PC-9 (cell line): ENCODE measurements around the gene PLAAT3. TPM values are rescaled to one million over a fixed set of nuclear protein-coding genes. Genes with fewer than 3 reads are reported as not detected.
A peak's percentile ranks its signal among the peaks of the same experiment; 100 is the strongest.

Experiments
- BruUV-seq: library from RNA; stranded (reverse); fragments of 400-500 nt; replicated peaks from 2 replicates; lab custom pipeline; 2021; lab: Mats Ljungman, UMichigan
- CTCF ChIA-PET: fragments of 300-600 bp; sonication (Branson Sonifier 250); formaldehyde crosslinking; loops from one replicate; lab custom pipeline; 2022; ENCODE audit warnings: antibody characterized with exemption; lab: Charles Lee
- POLR2A ChIA-PET: fragments of 300-600 bp; sonication (Branson Sonifier 250); formaldehyde crosslinking; loops from one replicate; lab custom pipeline; 2022; ENCODE audit warnings: antibody characterized with exemption; ENCODE audit not compliant: unreplicated experiment; lab: Charles Lee
- DNase-seq, 2 experiments: peaks; one replicate each; pipeline versions ENCODE4 v3.0.0 to v3.0.0-alpha.2; 2015 to 2022; ENCODE audit warnings: mixed read lengths in 1 of 2
- H2AFZ ChIP-seq: fragments of 200-600 bp; sonication (generic); 2 replicates; pipeline ENCODE4 v1.8.1; 2017; ENCODE audit warnings: antibody characterized with exemption
- H3F3A ChIP-seq: fragments of 200-600 bp; sonication (generic); 2 replicates; pipeline ENCODE4 v1.8.1; 2017; ENCODE audit warnings: antibody characterized with exemption, mild to moderate bottlenecking, low read depth; ENCODE audit not compliant: insufficient read depth
- H3K27ac ChIP-seq: fragments of 200-600 bp; sonication (generic); 2 replicates; pipeline ENCODE4 v1.6.1; 2016; ENCODE audit warnings: mixed run types
- H3K27me3 ChIP-seq: fragments of 200-600 bp; sonication (generic); 2 replicates; pipeline ENCODE4 v1.6.1; 2016; ENCODE audit warnings: low read depth, mixed run types; ENCODE audit not compliant: insufficient read depth
- H3K36me3 ChIP-seq: fragments of 200-600 bp; sonication (generic); 2 replicates; pipeline ENCODE4 v1.6.1; 2016; ENCODE audit warnings: low read depth, mixed run types
- H3K4me1 ChIP-seq: fragments of 200-600 bp; sonication (generic); replicated peaks from 2 replicates; pipeline ENCODE4 v1.6.1; 2016; ENCODE audit warnings: mixed run types; ENCODE audit not compliant: insufficient read depth
- H3K4me2 ChIP-seq: fragments of 200-600 bp; sonication (generic); 2 replicates; pipeline ENCODE4 v1.6.1; 2017; ENCODE audit warnings: mixed run types
- H3K4me3 ChIP-seq: fragments of 200-600 bp; sonication (generic); 2 replicates; pipeline ENCODE4 v1.6.1; 2016; ENCODE audit warnings: mixed run types
- H3K79me2 ChIP-seq: fragments of 200-600 bp; sonication (generic); 2 replicates; pipeline ENCODE4 v1.6.1; 2017; ENCODE audit warnings: low read depth, mixed run types
- H3K9me2 ChIP-seq: fragments of 200-600 bp; sonication (generic); 2 replicates; pipeline ENCODE4 v1.8.1; 2017; ENCODE audit warnings: mild to moderate bottlenecking; ENCODE audit not compliant: insufficient read depth
- H3K9me3 ChIP-seq: fragments of 200-600 bp; sonication (generic); 2 replicates; pipeline ENCODE4 v1.8.1; 2016; ENCODE audit warnings: low read depth; ENCODE audit not compliant: insufficient read depth
- H4K20me1 ChIP-seq: fragments of 200-600 bp; sonication (generic); 2 replicates; pipeline ENCODE4 v1.8.1; 2017; ENCODE audit not compliant: insufficient read depth
- EZH2 ChIP-seq: fragments of 200-600 bp; sonication (generic); IDR thresholded peaks from 2 replicates; pipeline ENCODE4 v1.8.0; 2017; ENCODE audit warnings: antibody characterized with exemption, low read depth
- intact Hi-C: fragments of 100-400 bp; cut with micrococcal nuclease; formaldehyde crosslinking; loops from one replicate; pipeline ENCODE4 v1.10.0; 2022; ENCODE audit not compliant: unreplicated experiment
- total RNA-seq: library from RNA; stranded (reverse); gene quantifications from 2 replicates; pipeline ENCODE4 v1.2.3, GENCODE V29; 2021
- TF ChIP-seq, protein P1 (sequence below): fragments of 200-600 bp; sonication (generic); conservative IDR thresholded peaks from 2 replicates; pipeline ENCODE4 v1.6.1; 2017; ENCODE audit warnings: mixed run types, antibody characterized with exemption, mild to moderate bottlenecking, moderate library complexity

PLAAT3 gene
- total RNA-seq, 1 experiment from 2014 or later: 240 TPM

DNA sequence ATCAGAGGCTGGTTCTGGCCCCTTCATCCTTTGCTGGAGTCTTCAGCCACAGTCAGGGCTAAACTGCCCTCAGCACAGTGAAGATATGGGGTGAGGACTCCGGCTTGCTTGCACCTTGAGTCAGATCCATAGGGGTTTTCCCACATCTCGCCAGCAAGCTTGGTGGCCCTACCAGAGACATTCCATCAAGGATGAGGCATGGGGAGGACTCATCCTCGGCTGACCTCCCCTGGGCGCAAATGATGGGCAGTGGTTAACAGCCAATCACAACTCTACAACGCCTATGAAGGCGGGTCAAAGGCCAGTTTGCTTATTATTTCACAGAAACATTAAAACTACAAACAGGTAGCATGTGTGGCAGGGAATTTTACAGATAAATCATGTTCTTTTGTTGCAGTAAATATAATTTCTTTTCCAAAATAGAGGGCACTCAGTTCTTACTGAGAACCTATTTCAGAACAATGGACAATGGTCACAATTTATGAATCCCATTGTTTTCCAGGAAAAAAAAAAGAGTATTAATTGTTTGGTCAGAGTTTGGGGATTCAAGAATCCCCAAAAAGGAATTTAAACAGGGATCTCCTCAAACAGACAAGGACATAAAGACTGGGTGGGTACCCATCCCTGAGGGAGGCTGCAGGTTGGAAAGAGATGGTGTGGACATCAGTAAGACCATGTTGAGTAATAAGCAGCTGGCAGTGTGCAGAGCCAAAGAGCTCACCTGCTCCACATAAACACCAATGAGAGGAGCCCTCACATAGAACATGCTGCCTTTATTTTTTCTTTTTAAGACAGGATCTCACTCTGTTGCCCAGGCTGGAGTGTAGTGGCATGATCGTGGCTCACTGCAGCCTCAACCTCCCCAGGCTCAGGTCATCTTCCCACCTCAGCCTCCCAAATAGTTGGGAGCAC, 14.8 kb downstream of the PLAAT3 start:
- no TSS peak for BruUV-seq
- POLR2A ChIA-PET: no interaction called here

DNA sequence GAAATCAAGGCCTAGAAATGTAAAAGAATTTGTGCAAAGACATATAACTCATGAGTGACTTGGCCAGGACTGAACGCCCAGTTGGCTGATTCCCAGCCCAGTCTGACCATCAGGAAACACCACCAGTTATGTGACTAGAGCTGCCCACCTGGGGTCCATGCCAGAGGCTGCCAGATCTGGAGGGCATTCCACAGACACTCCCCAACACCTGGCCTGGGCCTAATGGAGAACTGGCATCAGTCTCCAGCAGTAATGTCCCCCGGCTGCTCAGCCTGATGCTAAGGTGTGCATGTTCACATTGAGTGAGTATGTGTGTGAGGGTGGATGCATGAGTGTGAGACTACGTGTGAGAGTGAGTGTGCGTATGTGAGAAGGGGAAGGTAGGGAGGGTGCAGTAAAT, 15.7 kb downstream of the PLAAT3 start:
- Histone ChIP-seq H2AFZ (no peak overlapping the region), H3K4me2 (no peak overlapping the region), H3K4me1 (no peaks in the 10 kb centered on the region), H3K27ac (no peak overlapping the region), H3K27me3 (no peaks in the 10 kb centered on the region), H3K4me3 (no peak overlapping the region), H3K36me3 (0 out of 2 replicates have a peak, but pooled peaks cover 3% of the 10 kb centered on the region), H3F3A (no peaks in the 10 kb centered on the region), H3K9me3 (no peaks in the 10 kb centered on the region), H4K20me1 (no peaks in the 10 kb centered on the region), H3K9me2 (no peaks in the 10 kb centered on the region), H3K79me2 (peaks cover 21% of the 10 kb centered on the region)
- no peak for DNase-seq
- no TSS peak for BruUV-seq
- intact Hi-C loops: no loop called here
- ChIA-PET CTCF (no interaction called here), POLR2A (no interaction called here)
- TF ChIP-seq EZH2: no peak
- TF ChIP-seq, protein P1, sequence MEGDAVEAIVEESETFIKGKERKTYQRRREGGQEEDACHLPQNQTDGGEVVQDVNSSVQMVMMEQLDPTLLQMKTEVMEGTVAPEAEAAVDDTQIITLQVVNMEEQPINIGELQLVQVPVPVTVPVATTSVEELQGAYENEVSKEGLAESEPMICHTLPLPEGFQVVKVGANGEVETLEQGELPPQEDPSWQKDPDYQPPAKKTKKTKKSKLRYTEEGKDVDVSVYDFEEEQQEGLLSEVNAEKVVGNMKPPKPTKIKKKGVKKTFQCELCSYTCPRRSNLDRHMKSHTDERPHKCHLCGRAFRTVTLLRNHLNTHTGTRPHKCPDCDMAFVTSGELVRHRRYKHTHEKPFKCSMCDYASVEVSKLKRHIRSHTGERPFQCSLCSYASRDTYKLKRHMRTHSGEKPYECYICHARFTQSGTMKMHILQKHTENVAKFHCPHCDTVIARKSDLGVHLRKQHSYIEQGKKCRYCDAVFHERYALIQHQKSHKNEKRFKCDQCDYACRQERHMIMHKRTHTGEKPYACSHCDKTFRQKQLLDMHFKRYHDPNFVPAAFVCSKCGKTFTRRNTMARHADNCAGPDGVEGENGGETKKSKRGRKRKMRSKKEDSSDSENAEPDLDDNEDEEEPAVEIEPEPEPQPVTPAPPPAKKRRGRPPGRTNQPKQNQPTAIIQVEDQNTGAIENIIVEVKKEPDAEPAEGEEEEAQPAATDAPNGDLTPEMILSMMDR: no peak

More for the DNA sequence above, 14.8 kb downstream of the PLAAT3 start:
- intact Hi-C loops: no loop called here
- TF ChIP-seq, protein P1: no peak
- TF ChIP-seq EZH2: no peak
- no peaks in the 10 kb centered on the region for H3F3A ChIP-seq
- no peak overlapping the region for H3K4me2 ChIP-seq
- peaks cover 26% of the 10 kb centered on the region for H3K79me2 ChIP-seq
- no peaks in the 10 kb centered on the region for H3K9me3 ChIP-seq
- no peak overlapping the region for H2AFZ ChIP-seq
- DNase-seq: peak in 1 of 2 experiments; percentile 22
- H3K9me2 ChIP-seq: no peaks in the 10 kb centered on the region
- H3K27ac ChIP-seq: no peak overlapping the region
- H3K4me3 ChIP-seq: no peak overlapping the region
- H4K20me1 ChIP-seq: no peaks in the 10 kb centered on the region
- CTCF ChIA-PET: no interaction called here
- H3K4me1 ChIP-seq: no peaks in the 10 kb centered on the region
- 0 out of 2 replicates have a peak, but pooled peaks cover 3% of the 10 kb centered on the region for H3K36me3 ChIP-seq
- H3K27me3 ChIP-seq: no peaks in the 10 kb centered on the region

DNA sequence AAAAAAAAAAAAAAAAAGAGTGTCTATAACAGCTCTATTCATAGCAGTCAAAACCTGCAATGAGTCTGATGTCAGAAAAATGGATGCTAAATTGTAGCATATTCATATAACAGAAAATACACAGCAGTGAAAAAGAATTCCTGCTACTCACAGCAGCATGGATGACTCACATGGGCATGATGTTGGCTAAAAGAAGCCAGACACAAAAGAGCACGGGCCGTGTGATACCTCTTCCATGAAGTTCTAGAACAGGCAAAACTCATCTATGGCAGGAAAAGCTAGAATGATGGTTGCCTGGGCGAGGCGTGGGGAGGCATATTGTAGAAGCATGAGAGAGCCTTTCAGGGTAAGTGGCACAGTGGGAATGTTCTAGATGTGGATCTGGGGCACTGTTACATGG, 18.9 kb downstream of the PLAAT3 start:
- Histone ChIP-seq H4K20me1 (0 out of 2 replicates have a peak, but pooled peaks cover 2% of the 10 kb centered on the region), H3K9me2 (no peaks in the 10 kb centered on the region), H3K79me2 (no peaks in the 10 kb centered on the region; the same call in 1 of the 2 replicates), H3K27me3 (no peaks in the 10 kb centered on the region), H3K4me2 (no peak overlapping the region), H3K4me1 (no peaks in the 10 kb centered on the region), H3K9me3 (no peaks in the 10 kb centered on the region), H2AFZ (no peak overlapping the region), H3F3A (no peaks in the 10 kb centered on the region), H3K27ac (no peak overlapping the region), H3K4me3 (no peak overlapping the region), H3K36me3 (0 out of 2 replicates have a peak, but pooled peaks cover 3% of the 10 kb centered on the region)
- BruUV-seq: TSS peak; percentile 1
- CTCF ChIA-PET: no interaction called here
- TF ChIP-seq, protein P1: no peak
- TF ChIP-seq EZH2: no peak
- no peak for DNase-seq
- POLR2A ChIA-PET: no interaction called here
- intact Hi-C loops: no loop called here
